Hematopoietic multipotent progenitor cell treated with erythropoietin and hydrocortisone succinate and interleukin-3 and kit ligand, for 6 days (in vitro differentiated cells): ENCODE data around the gene PSMD10.

Source experiments
- DNase-seq: peaks from one replicate; pipeline ENCODE4 v3.0.0-alpha.2; 2015

Gene PSMD10

GRCh38 chrX:108071578-108071977 is 19.8 kb downstream of the PSMD10 start:
- DNase-seq: no peak

GRCh38 chrX:108070891-108071290 is 20.5 kb downstream of the PSMD10 start:
- no peak for DNase-seq

GRCh38 chrX:108068121-108068520 is 23.2 kb downstream of the PSMD10 start:
- no peak for DNase-seq

GRCh38 chrX:108064613-108065012 is 26.7 kb downstream of the PSMD10 start:
- no peak for DNase-seq

- DNase-seq: no peak
These were observed 27.3 kb downstream of the PSMD10 start for GRCh38 chrX:108064001-108064400.

- no peak for DNase-seq
These were observed 31.5 kb downstream of the PSMD10 start for GRCh38 chrX:108059801-108060200.

GRCh38 chrX:108055546-108055945 is 35.8 kb downstream of the PSMD10 start:
- no peak for DNase-seq

GRCh38 chrX:108053218-108053617 is 38.1 kb downstream of the PSMD10 start:
- DNase-seq: no peak

GRCh38 chrX:108049649-108050048 is 41.7 kb downstream of the PSMD10 start:
- no peak for DNase-seq

GRCh38 chrX:108044554-108045256 is 46.6 kb downstream of the PSMD10 start, which contains the start of gene VSIG1:
Gene VSIG1, plus strand, starts transcription at chrX:108045065. Its CDS starts 66 bp downstream, at chrX:108045131.
- DNase-seq: no peak

GRCh38 chrX:108036298-108036973 is 54.9 kb downstream of the PSMD10 start:
- DNase-seq: no peak

GRCh38 chrX:108034725-108035124 is 56.6 kb downstream of the PSMD10 start:
- DNase-seq: no peak
